ENCODE measurements around the gene NFAM1. TPM values are rescaled to one million over a fixed set of nuclear protein-coding genes. Genes with fewer than 3 reads are reported as not detected.

The NFAM1 gene
- total and polyA plus RNA-seq, 4 donors: 0.36 to 3.8 (median 2.6) TPM

DNA sequence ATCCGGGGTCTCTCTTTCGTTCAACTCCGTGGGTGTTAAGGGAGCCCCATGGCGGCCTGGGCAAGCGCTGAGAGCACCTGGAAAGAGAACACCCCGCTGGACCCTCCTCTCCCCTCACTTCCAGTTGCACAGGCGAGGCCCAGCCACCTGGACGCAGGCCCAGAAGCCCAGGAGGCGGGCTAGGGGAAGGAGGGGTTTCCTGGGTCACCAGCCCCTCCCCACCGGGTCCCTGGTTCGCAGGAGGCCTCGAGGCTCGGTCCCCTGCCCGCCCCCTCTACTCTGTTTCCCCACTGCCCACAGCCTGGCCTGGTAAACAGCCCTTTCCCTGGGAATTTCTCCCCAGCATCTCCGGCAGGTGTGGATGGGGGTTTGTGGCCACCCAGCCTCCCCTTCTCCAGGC is 8.5 kb upstream of the NFAM1 start (continued):
- TF ChIP-seq RAD21 (IDR thresholded peaks at IDR 0.05) (no peak), GABPA (IDR thresholded peaks at IDR 0.05 in 1 of 2, conservative IDR thresholded peaks at IDR 0.05 in 1 of 2) (no peak), EGR1 (IDR thresholded peaks at IDR 0.05; ENCODE audit: low read depth in 2 of 2) (no peak), YY1 (IDR thresholded peaks at IDR 0.05) (no peak), NR2F2 (IDR thresholded peaks at IDR 0.05) (no peak)

DNA sequence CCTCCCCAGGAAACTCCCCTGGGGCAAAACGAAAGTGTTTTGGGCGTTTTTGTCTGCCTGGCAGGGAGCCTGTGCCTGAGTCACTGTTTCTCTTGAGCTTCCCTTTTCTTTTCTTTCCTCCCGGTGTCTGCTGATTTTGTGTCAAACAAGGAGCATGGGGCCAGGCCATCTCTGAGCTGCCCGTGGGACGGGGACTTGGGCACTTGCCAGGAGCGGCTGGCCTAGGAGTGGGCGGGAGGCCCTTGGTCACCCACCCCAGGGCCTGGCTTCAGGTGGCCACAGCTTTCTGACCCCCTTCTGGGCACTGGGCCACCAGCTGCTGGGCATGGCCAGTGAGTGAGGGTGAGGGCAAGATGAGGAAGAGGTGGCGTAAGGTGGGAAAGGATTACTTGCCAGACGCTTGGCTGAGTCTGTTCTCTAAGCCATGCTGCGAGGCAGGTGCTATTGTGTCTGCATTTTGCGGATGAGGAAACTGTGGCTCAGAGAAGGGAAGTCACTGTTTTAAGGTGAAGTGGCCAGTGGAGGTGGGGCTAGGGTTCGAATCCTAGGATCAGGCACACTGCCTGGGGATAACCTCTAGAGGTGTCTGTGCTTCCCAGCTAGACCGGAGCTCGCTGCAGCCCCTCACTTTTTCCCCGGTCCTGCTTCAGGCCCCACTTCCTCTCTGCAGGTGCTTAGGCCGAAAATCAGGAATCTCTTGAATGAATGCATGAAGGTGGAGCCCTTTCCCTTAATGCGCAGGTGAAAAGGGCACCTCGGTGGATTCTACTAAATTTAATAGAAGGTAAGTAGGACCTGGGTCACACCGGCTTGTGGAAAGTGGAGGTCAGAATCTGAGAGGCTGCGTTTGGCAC is 7.8 kb upstream of the NFAM1 start:
- no peaks in the 10 kb centered on the region for H3K36me3 ChIP-seq (ENCODE audit: control insufficient read depth in 4 of 4, insufficient read depth in 3 of 4, low read depth in 1 of 4, low read length in 3 of 4)
- no peak overlapping the region for H3K9ac ChIP-seq (ENCODE audit: low read depth in 1 of 2, low read length in 2 of 2)
- TF ChIP-seq JUND (IDR thresholded peaks at IDR 0.05) (no peak), GABPA (IDR thresholded peaks at IDR 0.05 in 1 of 2, conservative IDR thresholded peaks at IDR 0.05 in 1 of 2) (no peak), NR2F2 (IDR thresholded peaks at IDR 0.05) (no peak), TAF1 (conservative IDR thresholded peaks at IDR 0.05) (no peak), FOXA2 (IDR thresholded peaks at IDR 0.05) (no peak), SP1 (IDR thresholded peaks at IDR 0.05) (no peak)
- TF ChIP-seq, protein P1, sequence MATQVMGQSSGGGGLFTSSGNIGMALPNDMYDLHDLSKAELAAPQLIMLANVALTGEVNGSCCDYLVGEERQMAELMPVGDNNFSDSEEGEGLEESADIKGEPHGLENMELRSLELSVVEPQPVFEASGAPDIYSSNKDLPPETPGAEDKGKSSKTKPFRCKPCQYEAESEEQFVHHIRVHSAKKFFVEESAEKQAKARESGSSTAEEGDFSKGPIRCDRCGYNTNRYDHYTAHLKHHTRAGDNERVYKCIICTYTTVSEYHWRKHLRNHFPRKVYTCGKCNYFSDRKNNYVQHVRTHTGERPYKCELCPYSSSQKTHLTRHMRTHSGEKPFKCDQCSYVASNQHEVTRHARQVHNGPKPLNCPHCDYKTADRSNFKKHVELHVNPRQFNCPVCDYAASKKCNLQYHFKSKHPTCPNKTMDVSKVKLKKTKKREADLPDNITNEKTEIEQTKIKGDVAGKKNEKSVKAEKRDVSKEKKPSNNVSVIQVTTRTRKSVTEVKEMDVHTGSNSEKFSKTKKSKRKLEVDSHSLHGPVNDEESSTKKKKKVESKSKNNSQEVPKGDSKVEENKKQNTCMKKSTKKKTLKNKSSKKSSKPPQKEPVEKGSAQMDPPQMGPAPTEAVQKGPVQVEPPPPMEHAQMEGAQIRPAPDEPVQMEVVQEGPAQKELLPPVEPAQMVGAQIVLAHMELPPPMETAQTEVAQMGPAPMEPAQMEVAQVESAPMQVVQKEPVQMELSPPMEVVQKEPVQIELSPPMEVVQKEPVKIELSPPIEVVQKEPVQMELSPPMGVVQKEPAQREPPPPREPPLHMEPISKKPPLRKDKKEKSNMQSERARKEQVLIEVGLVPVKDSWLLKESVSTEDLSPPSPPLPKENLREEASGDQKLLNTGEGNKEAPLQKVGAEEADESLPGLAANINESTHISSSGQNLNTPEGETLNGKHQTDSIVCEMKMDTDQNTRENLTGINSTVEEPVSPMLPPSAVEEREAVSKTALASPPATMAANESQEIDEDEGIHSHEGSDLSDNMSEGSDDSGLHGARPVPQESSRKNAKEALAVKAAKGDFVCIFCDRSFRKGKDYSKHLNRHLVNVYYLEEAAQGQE (IDR thresholded peaks at IDR 0.05): no peak
- TF ChIP-seq, protein P2, sequence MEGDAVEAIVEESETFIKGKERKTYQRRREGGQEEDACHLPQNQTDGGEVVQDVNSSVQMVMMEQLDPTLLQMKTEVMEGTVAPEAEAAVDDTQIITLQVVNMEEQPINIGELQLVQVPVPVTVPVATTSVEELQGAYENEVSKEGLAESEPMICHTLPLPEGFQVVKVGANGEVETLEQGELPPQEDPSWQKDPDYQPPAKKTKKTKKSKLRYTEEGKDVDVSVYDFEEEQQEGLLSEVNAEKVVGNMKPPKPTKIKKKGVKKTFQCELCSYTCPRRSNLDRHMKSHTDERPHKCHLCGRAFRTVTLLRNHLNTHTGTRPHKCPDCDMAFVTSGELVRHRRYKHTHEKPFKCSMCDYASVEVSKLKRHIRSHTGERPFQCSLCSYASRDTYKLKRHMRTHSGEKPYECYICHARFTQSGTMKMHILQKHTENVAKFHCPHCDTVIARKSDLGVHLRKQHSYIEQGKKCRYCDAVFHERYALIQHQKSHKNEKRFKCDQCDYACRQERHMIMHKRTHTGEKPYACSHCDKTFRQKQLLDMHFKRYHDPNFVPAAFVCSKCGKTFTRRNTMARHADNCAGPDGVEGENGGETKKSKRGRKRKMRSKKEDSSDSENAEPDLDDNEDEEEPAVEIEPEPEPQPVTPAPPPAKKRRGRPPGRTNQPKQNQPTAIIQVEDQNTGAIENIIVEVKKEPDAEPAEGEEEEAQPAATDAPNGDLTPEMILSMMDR (IDR thresholded peaks at IDR 0.05; ENCODE audit: low read depth, low read length, missing input control): no peak
- peaks cover 0 to 17% (median 13%) of the 10 kb centered on the region in 4 donors for H3K4me1 ChIP-seq (ENCODE audit: control insufficient read depth in 4 of 4, insufficient read depth in 4 of 4, low read length in 3 of 4)
- no peak overlapping the region for H3K4me3 ChIP-seq (ENCODE audit: low read depth in 1 of 3, low read length in 3 of 3)
- peak overlapping the region in 1 of 2 donors; percentile 71 for H3K27ac ChIP-seq (ENCODE audit: low read depth in 1 of 2, low read length in 2 of 2)
- no peak for DNase-seq (ENCODE audit: low spot score)
- H3K9me3 ChIP-seq (ENCODE audit: control insufficient read depth in 4 of 4, low read length in 3 of 4): no peaks in the 10 kb centered on the region
- no peaks in the 10 kb centered on the region for H3K27me3 ChIP-seq (ENCODE audit: control insufficient read depth in 4 of 4, insufficient read depth in 4 of 4, low read length in 3 of 4)
- 71% methylated on average over 20 of the region's 20 CpGs for WGBS

DNA sequence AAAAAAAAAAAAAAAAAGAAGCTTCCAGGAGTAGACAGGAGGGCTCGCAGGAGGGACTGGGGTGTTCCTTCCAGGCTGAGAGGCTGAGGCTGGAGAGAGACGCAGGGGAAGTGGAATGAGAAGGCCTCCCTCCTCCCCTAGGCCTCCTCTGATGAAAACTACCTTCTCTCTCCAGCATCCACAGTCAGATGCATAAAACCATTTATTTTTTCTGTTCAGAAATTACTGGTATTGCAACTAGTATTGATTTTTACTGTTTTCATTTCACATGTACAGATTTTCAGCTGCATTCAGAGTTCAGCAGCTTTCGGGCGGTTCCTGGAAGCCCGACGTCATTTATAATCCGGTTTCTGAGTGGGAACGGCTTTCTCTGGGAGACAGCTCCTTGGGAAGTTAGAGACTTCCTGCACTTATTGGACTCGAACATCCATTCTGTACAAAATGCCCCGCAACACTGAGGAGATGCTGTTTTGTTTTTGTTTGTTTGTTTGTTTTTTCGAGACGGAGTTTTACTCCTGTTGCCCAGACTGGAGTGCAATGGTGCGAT is 6.9 kb upstream of the NFAM1 start:
- Histone ChIP-seq H3K4me1 (ENCODE audit: control insufficient read depth in 4 of 4, insufficient read depth in 4 of 4, low read length in 3 of 4) (peaks cover 0 to 8% (median 4%) of the 10 kb centered on the region in 4 donors), H3K27me3 (ENCODE audit: control insufficient read depth in 4 of 4, insufficient read depth in 4 of 4, low read length in 3 of 4) (no peaks in the 10 kb centered on the region), H3K9ac (ENCODE audit: low read depth in 1 of 2, low read length in 2 of 2) (no peak overlapping the region), H3K9me3 (ENCODE audit: control insufficient read depth in 4 of 4, low read length in 3 of 4) (no peaks in the 10 kb centered on the region), H3K27ac (ENCODE audit: low read depth in 1 of 2, low read length in 2 of 2) (no peak overlapping the region), H3K36me3 (ENCODE audit: control insufficient read depth in 4 of 4, insufficient read depth in 3 of 4, low read depth in 1 of 4, low read length in 3 of 4) (no peaks in the 10 kb centered on the region), H3K4me3 (ENCODE audit: low read depth in 1 of 3, low read length in 3 of 3) (no peak overlapping the region)
- DNase-seq (ENCODE audit: low spot score): no peak
- 79% methylated on average over 13 of the region's 13 CpGs for WGBS
- TF ChIP-seq RXRA (IDR thresholded peaks at IDR 0.05) (no peak), GABPA (IDR thresholded peaks at IDR 0.05 in 1 of 2, conservative IDR thresholded peaks at IDR 0.05 in 1 of 2) (no peak), JUND (IDR thresholded peaks at IDR 0.05) (no peak), FOXA1 (IDR thresholded peaks at IDR 0.05) (no peak), SP1 (IDR thresholded peaks at IDR 0.05) (no peak), HNF4G (IDR thresholded peaks at IDR 0.05) (no peak)
- TF ChIP-seq, protein P1 (IDR thresholded peaks at IDR 0.05): no peak
- TF ChIP-seq, protein P3, sequence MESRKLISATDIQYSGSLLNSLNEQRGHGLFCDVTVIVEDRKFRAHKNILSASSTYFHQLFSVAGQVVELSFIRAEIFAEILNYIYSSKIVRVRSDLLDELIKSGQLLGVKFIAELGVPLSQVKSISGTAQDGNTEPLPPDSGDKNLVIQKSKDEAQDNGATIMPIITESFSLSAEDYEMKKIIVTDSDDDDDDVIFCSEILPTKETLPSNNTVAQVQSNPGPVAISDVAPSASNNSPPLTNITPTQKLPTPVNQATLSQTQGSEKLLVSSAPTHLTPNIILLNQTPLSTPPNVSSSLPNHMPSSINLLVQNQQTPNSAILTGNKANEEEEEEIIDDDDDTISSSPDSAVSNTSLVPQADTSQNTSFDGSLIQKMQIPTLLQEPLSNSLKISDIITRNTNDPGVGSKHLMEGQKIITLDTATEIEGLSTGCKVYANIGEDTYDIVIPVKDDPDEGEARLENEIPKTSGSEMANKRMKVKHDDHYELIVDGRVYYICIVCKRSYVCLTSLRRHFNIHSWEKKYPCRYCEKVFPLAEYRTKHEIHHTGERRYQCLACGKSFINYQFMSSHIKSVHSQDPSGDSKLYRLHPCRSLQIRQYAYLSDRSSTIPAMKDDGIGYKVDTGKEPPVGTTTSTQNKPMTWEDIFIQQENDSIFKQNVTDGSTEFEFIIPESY (IDR thresholded peaks at IDR 0.05): no peak
- TF ChIP-seq, protein P4, sequence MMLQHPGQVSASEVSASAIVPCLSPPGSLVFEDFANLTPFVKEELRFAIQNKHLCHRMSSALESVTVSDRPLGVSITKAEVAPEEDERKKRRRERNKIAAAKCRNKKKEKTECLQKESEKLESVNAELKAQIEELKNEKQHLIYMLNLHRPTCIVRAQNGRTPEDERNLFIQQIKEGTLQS (IDR thresholded peaks at IDR 0.05): no peak

Data from liver (tissue), 9 donors.